Stomach (tissue), 4 donors: ENCODE measurements around the gene NES.

Experiments
- EP300 ChIP-seq: sonication (generic); formaldehyde crosslinking; IDR thresholded peaks from one replicate; pipeline ENCODE4 v1.6.1; 2017; ENCODE audit warnings: antibody characterized with exemption
- POLR2AphosphoS5 ChIP-seq, 3 donors: sonication (generic); formaldehyde crosslinking; IDR thresholded peaks; one replicate each; pipeline ENCODE4 v1.6.1; 2016; ENCODE audit warnings: antibody characterized with exemption in 3 of 3
- TF ChIP-seq, protein P1 (sequence below), 7 experiments: fragments of 450-650 bp in 4 of 7; fragments of 200-600 bp in 3 of 7; sonication (generic) in 3 of 7; IDR thresholded peaks; one replicate each; pipeline ENCODE4 v1.5.1; 2016 to 2019; ENCODE audit warnings: antibody characterized with exemption in 7 of 7, control low read depth in 2 of 7, mild to moderate bottlenecking in 1 of 7

DNA sequence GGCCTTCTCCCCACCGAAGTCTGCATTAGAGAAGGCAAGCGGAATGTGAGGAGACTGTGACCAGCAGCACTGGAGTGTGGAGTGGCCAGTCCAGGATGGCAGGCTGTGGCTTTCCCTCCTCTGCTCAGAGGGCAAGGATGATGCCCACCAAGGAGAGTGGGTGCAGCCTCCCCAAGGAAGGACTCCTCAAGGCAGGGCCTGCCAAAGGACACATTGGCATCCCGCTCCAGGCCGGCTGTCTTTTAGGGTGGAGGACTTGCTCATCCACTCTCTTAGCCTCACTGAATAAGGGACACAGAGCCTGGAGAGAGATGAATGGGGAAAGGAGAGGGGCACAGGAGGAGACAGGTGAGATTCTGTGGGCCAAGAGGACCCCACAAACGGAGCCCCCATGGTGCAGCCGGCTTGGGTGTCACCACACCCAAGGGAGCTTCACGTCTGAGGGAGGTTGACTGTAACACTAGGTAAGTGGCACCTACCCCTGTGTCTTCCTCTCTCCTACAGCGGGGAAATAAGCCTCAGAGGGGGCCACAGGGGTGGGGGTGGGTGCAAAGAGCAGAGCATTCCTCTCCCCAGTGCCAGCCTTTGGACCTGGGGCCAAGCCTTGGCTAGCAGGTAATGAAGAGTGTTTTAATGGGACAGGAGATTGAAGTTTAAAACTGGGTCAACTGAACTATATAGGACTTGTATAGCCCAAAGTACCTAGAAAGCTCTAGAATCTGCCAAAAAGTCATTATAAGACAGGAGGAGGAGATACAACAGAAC lies 4.2 kb upstream of the NES start:
- TF ChIP-seq, protein P1, sequence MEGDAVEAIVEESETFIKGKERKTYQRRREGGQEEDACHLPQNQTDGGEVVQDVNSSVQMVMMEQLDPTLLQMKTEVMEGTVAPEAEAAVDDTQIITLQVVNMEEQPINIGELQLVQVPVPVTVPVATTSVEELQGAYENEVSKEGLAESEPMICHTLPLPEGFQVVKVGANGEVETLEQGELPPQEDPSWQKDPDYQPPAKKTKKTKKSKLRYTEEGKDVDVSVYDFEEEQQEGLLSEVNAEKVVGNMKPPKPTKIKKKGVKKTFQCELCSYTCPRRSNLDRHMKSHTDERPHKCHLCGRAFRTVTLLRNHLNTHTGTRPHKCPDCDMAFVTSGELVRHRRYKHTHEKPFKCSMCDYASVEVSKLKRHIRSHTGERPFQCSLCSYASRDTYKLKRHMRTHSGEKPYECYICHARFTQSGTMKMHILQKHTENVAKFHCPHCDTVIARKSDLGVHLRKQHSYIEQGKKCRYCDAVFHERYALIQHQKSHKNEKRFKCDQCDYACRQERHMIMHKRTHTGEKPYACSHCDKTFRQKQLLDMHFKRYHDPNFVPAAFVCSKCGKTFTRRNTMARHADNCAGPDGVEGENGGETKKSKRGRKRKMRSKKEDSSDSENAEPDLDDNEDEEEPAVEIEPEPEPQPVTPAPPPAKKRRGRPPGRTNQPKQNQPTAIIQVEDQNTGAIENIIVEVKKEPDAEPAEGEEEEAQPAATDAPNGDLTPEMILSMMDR (IDR thresholded peaks at IDR 0.05): no peak
- no peak for TF ChIP-seq EP300
- no peak for TF ChIP-seq POLR2AphosphoS5 (IDR thresholded peaks at IDR 0.05)
